HG03354 (cell line): Measurements from ENCODE around the gene ATG16L1.

Source experiments
- ATAC-seq: cut with Tn5 transposase; IDR thresholded peaks from one replicate; pipeline ENCODE4 v1.9.1; 2021; ENCODE audit warnings: mild to moderate bottlenecking; ENCODE audit not compliant: unreplicated experiment, poor library complexity, severe bottlenecking

Gene ATG16L1

DNA sequence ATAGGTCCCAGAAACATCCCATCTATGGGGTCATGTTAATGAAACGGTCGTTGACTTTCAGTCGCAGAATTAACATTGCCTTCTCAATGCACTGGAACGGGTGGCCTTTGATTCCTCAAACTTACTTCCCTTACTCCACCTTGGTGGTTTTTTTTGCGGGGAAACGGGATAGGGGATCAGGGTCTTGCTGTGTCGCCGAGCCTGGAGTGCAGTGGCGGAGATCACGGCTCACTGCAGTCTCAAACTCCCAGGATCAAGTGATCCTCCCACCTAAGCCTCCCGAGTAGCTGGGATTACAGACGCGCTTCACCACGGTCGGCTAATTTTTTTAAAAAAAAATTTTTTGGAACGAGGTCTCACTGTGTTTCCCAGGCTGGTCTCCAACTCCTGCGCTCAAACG lies 754 bp downstream of the ATG16L1 start:
- no peak for ATAC-seq

DNA sequence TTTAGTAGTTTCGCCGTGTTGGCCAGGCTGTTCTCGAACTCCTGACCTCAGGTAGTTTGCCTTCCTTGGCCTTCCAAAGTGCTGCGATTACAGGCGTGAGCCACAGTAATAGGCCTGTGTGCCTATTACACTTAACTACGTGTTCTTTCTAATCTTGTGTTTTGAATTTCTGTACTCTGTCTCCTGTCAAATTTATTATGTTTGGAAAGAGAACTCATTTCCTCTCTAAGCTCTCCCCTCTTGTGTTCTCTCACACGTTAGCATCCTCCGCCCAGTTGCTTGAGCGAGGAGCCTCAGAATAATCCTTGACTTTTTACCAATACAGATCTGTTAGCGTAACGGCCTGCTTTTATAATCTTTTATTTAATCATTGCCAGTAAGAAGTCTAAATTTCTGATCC lies 3.7 kb downstream of the ATG16L1 start:
- ATAC-seq = no peak

DNA sequence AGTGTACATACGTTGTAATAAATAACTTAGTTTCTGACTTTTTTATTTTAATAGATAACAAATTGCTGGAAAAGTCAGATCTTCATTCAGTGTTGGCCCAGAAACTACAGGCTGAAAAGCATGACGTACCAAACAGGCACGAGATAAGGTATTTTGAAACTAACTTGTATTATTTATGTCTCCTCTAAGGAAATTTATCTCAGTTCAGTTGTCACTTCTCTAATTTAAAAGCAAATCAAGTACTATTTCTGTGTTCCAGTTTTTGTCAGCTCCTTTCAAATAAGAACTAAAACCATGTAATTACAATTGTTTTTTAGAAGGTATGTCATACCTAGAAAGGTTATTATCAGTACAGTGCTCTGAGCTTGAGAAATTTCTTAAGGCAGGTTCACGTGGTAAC lies 4.6 kb downstream of the ATG16L1 start:
- no peak for ATAC-seq

DNA sequence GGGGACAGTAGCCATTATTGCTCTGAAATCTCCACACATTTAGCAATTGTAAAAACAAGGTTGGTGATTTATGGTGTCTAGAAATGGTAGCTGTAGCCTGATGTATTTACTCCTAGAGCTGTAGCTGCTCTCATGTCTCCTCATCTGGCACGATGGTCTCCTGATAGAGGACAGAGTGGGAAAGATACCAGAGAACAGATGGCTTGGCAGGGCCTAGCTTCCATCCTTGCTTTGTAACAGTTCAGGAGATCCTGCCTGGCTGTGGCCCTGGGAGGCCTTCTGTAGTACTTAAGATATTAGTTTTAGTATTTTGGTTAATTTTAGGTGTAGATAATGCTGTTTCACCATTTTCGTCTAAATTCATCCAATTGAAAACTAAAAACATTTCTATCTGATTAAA lies 6.7 kb downstream of the ATG16L1 start:
- no peak for ATAC-seq

DNA sequence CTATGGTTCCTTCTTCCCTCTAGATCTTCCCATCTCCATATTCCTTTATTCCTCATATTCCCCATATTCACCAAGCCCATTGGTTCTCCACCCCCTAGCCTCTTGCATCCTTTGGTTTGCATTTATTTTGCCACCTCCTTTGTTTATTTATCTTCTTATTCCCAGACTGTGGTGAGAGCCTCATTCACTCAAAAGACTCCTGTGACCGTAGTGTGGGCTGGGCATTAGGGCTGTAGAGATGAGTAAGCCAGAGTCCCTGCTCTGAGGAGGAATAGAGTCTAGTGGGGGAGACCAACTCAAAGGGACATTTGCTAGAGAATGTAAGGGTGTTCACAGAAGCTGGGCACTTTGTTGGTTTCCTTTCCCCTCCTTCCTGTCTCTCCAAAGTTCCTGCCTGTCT lies 8.3 kb downstream of the ATG16L1 start:
- ATAC-seq = no peak

DNA sequence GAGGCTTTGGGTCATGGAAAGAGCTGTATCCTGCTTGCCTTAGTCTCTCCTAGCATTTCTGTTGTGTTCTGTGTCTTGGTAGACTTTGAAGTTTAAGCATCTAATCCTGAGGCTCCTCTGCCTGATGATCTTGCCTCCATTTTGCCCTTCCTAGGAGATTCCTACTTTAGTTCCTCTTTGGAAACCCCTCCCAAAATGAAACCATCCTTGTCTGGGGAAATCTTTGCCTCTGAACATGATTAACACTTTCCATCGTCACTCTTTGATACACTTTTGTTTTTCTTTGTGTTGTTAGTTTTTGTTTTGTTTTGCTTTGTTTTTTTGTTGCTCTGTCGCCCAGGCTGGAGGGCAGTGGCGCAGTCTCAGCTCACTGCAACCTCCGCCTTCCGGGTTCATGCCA lies 9.2 kb downstream of the ATG16L1 start:
- no peak for ATAC-seq

DNA sequence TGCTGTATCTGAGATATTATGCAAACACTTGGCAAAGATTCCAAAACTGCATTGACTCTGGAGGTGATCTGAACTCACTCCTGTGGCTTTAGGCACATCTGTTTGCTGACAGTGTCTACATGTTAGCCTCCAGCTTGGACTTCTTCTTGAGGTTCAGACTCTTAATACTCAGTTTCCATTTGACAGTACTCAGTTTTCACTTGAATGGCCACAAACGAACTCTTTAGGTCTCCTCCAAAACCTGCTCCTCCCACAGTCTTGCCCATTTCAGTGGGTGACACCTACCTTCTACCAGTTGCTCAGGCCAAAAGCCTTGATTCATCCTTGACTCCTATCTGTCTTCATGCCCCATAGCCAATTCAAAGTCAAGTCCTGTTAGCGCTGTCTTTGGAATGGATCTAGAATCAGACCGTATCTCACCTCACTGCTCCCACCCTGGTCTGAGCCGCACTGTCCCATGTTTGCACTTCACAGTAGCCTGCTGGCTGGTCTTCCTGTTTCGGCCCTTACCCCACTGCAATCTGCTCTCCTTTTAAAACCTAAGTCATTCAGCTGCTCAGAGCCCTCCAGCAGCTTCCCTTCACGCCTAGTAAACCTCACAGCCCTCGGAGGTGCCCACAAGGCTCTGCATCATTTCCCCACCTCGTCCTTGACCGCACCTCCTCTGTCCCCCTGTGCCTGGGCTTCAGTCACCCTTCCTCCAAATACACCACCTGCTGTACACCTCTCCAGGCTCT lies 10.5 kb downstream of the ATG16L1 start:
- ATAC-seq = no peak

DNA sequence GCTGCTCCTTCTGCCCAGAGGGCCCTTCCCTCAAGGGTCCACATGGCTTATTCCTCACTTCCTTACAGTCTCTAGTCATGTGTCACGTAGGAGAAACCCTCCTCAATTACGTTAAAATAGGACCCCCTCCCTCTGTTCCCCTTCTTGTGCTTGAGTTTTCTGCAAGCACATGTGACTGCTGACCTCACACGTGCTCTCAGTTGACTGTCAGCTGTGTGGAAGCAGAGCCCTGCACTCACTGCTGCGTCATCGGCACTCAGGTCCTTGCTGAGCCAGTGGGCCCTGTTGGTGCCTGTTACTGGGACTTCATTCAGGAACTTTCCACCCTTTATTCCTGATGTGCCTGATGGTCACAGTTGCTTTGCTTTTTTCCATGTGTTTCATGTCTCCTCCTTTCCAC lies 11.1 kb downstream of the ATG16L1 start:
- ATAC-seq = no peak

DNA sequence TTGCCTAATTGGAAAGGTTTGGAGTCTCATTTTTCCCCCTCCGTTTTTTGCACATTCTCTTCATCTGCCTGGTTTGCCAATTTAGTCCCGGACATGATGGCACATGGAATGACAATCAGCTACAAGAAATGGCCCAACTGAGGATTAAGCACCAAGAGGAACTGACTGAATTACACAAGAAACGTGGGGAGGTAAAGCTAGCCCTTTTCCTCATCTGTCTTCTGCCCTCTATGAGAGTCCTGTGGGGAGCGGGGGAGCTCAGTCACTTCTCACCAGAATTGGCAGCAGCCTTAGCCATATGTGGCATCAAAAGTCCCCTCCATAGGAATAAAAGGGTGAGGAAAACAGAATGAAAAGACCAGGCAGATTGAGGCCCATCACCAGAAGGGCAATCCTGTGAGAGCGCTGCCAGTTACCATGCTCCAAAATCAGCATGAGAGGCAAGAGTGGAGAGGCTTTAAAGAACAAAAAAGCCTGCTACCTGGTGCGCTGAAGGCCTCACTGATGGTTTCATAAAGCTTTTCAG lies 11.6 kb downstream of the ATG16L1 start:
- no peak for ATAC-seq

DNA sequence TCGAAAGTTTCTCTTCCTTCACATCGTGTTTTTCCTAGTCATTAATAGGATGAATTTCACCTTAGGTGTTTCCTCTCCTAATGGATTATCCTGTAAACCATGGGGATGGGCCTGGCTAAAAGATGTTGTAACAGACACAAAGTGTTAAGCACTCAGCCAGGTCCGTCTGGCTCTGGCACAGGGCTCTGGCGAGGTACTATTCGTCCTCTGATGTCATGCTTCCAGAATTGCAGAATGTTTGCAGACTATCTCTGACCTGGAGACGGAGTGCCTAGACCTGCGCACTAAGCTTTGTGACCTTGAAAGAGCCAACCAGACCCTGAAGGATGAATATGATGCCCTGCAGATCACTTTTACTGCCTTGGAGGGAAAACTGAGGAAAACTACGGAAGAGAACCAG lies 13.2 kb downstream of the ATG16L1 start:
- no peak for ATAC-seq

DNA sequence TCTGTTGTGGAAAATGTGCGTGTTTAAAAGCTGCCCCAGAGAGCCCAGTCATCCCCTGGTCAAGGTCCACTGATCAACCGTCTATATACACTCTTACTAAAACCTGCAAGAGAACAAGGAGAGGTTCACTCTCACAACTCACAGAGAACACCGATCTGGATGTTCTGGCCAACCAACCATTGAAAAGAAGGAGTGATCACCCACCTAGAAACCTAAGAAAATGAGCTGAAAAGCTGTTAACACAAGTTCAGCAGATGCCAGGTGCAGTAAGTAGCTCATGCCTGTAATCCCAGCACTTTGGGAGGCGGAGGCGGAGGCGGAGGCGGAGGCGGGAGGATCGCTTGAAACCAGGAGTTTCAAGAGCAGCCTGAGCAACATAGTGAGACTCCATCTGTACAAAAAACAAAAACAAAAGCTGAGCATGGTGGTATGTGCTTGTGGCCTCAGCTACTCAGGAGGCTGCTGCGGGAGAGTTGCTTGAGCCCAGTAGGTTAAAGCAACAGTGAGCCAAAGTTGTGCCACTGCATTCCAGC lies 14.5 kb downstream of the ATG16L1 start:
- ATAC-seq = no peak

DNA sequence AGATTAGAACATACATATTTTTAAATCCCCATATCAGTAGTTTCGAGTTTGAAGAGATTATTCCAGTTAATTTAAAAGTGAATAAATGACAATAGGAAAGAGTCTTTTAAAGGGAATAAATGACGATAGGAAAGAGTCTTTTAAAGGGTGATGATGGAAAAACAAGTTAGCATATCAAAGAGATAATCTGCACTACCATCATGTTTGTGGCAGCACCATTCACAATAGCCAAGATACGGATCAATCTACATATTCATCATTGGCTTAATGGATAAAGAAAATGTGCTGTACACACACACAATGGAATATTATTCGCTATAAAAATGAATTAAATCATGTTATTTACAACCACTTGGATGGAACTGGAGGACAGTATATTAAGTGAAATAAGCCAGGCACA lies 15.0 kb downstream of the ATG16L1 start:
- ATAC-seq = no peak

DNA sequence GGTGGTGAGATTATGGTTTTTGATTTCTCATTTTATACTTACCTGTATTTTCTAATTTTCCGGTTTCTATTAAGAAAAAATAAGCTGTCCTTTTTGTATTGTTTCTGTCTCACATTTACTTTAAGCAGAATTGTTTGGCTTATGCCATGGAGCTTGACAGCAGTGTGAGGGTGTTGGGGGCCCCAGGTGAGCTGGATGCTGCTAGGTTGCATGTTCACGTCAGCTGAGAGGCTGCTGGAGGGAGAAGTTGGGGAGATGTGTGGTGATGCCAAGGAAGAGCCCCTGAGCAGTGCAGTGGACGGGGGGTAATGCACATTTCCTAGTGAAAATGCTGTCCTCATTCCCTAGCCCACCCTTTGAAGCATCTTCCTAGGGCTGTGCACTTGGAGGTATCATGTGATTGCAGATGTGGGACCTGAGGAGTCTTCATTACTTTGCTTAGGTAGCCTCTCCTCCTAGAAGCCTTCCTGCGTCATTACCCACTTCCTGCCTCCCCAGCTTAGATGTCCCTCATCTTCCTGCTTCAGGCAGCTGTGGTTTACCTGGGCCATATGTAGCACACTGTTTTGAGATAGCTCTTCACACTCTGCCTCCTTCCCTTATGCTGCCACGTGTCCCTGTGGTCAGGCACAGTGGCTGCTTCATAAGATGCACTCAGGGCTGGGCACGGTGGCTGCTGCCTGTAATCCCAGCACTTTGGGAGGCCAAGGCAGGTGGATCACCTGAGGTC lies 16.2 kb downstream of the ATG16L1 start:
- peak; percentile 84 for ATAC-seq

DNA sequence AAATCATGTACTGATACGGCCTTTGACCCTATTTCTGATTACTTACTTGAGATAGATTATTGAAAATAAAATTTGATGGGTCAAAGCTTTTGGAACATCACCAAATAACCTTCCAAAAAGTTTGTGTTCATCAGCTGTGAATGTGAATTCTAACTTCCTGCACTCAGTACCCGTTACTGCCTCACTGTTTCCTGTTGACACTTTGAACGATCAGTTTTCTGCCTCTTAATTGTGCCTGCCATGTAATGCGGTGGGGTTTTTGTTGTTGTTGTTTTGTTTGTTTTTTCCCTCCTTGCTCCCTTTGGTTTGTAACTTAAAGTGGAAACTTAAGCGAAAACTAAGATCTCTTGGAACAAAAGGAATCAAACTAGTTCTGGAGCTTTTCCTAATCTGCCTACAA lies 18.9 kb downstream of the ATG16L1 start:
- no peak for ATAC-seq

DNA sequence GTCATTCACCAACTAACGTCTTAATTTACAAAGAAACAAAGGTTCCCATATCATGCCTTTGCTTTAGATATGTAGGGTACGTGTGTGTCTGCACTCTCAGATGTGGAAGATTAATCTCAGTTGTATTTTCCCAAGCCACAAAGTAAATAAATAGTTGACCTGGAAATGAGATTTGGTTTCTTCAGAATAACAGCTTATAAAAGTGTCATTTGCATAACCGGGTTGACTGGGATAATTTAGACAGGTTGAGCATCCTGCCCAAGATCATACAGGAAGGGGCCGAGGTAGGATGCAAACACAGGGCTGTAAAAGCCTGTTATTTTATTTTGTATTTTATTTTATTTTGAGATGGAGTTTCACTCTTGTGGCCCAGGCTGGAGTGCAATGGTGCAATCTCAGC lies 19.5 kb downstream of the ATG16L1 start:
- no peak for ATAC-seq

DNA sequence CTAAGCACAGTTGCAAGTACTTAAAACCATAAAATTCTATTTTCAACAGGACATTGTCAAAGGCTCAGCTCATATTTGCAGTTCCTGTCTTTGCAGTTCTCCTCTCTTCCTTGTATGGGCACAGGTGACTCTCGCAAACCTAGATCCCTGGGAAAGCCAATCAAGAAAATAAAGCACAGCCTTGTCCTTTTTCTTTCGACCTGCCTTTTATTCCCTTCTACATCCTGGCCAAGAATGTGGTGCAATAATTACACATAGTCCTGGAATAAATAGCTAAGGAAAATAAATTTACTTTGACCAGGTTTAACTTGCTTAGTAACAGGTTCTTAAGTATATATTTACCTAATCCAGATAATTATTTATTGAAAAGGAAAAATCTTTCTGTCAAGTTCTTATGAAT lies 20.2 kb downstream of the ATG16L1 start:
- no peak for ATAC-seq

DNA sequence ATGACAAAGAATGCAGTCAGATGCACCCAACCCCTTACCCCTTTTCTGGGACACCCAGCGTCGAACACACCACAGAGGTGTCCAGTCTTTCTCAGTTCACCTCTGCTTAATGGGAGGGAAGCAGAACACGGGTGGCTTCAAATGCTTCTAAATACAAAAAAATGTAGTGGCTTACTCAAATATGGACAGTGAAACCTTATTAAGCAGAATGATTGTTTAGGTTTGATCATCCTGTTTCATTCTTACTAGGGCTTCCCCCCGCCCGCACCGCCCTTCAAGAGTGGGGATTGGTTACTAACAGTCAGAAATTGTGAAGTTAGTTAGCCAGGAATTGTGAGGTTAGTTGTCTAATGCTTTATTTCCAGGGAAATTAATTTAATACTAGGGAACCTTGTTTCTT lies 21.6 kb downstream of the ATG16L1 start:
- ATAC-seq = no peak

DNA sequence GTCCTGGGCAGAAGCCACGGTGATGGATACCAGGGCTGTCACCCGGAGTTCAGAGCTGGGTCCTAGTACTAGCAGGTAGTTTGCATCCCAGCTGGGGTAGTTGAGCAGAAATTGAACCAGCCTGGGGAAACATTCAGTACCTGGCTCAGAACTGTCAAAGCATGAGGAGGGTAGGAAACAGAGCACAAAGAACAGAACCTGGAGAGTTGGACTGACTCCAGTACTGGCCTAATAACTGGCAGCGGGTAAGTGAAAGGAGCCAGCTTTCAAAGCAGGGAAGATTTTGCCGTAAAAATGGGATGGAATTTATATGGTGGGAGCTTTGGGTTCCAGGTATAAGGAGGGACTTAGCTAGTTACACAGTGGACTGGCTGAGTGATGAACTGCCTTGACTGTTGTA lies 23.8 kb downstream of the ATG16L1 start:
- ATAC-seq = no peak

DNA sequence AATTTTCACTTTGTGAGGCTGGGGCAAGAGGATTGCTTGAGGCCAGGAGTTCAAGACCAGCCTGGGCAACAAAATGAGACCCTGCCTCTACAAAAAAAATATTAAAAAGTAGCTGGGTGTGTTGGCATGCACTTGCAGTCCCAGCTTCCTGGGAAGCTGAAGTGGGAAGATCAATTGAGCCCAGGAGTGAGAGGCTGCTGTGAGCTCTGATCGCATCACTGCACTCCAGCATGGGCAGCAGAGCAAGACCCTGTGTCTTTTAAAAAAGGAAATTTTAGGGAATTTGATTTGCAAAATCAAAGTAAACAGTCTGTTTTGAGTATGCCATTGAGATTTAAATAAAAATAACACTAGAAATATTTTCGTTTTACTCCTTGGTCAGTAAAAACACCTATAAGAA lies 27.4 kb downstream of the ATG16L1 start:
- ATAC-seq = no peak

DNA sequence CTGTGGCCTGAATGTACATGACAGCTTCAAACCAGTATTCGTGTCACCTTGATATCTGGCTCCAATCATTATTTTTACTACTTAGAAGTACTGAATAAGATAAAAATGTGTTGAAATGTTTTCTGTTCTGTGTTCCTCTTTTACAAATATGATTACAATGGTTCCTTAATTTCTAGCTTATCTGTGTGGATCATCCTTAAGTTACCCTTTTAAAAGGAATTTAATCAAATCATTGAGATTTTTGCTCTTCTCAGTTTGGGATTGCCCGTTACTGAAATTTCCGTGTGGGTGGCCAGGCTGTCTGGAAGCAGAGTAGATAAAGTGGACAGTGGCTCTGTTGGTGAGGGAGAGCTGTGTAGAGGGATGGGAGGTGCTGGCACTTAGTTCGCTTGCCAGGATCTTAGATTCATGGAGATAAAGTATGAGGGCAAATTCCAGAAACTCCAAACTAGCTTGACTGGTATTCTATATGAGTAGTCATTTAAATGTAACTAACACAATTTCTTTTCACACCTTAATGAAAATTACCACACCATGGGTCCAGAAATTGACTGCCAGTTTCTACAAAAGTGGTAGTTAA lies 28.7 kb downstream of the ATG16L1 start:
- ATAC-seq = no peak

DNA sequence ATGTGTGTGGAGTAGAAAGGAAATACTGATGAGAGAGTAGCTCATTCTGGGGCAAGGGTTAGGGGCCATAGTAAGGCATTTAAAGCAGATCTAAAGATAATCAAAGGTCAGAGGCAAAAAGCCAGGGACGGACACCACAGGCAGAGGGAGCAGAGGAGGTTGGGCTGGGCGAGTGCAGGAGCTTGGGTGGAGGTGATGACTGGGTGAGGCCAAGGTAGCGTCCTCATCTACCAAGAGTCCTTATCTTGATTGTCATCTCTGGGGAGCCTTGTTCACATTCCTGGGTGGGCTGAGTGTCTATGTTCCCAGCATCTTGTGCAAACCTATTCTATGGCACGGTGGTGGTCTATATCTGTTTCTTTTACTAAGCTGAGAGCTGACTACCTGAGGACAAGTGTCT lies 30.1 kb downstream of the ATG16L1 start:
- ATAC-seq = no peak
